ENCODE data around the gene UMAD1. TPM values are rescaled to one million over a fixed set of nuclear protein-coding genes. Genes with fewer than 3 reads are reported as not detected.

UMAD1 gene
- total and polyA plus RNA-seq, 2 of the 4 experiments (the other 2 are of a cell fraction), result 5.2 to 8.4 TPM

GRCh38 chr7:7919449-7919945 lies 278.9 kb downstream of the UMAD1 start:
- H2AK9ac ChIP-seq (replicated peaks; ENCODE audit: low read depth, low read length, poor library complexity), result no peak overlapping the region
- H4K5ac ChIP-seq (ENCODE audit: low read depth, low read length), result no peak overlapping the region
- H3K27ac ChIP-seq (ENCODE audit: insufficient read depth, low read length), result no peak overlapping the region
- H3K4me3 ChIP-seq (ENCODE audit: insufficient read depth, low read depth, low read length), result no peak overlapping the region
- no peak overlapping the region for H2BK20ac ChIP-seq (ENCODE audit: low read depth, low read length)
- no peak overlapping the region for H4K8ac ChIP-seq (ENCODE audit: low read depth in 2 of 2, low read length in 2 of 2)
- H3K14ac ChIP-seq (replicated peaks; ENCODE audit: low read depth, low read length), result no peak overlapping the region
- WGBS, 2 experiments (ENCODE audit: extremely low coverage in 2 of 2, insufficient read length in 1 of 2), result no CpG with 5 or more reads among the region's 2 CpGs
- DNase-seq, result no peak
- no peaks in the 10 kb centered on the region for H3K36me3 ChIP-seq (ENCODE audit: control insufficient read depth, insufficient read depth, low read length)
- no TSS peak for BruUV-seq (replicated peaks)
- dilution Hi-C loops (cut with HindIII; ENCODE audit: low sequenced_read_pairs, unreplicated experiment), result no loop called here
- no peak for TF ChIP-seq USF2 (IDR thresholded peaks at IDR 0.05; ENCODE audit: low read depth, low read length)
- TF ChIP-seq FOS (IDR thresholded peaks at IDR 0.05; ENCODE audit: low read depth, low read length), result no peak
- TF ChIP-seq NFE2L2 (IDR thresholded peaks at IDR 0.05; ENCODE audit: low read depth, low read length), result no peak
- TF ChIP-seq MAFK (IDR thresholded peaks at IDR 0.05; ENCODE audit: low read depth, low read length), result no peak
- no peak for TF ChIP-seq CHD1 (IDR thresholded peaks at IDR 0.05; ENCODE audit: low read depth, low read length)
- no peak for TF ChIP-seq CTCF (conservative IDR thresholded peaks at IDR 0.05; ENCODE audit: low read depth, low read length)
- TF ChIP-seq RFX5 (IDR thresholded peaks at IDR 0.05; ENCODE audit: low read depth, low read length), result no peak
- TF ChIP-seq MAZ (IDR thresholded peaks at IDR 0.05; ENCODE audit: borderline replicate concordance, low read depth, low read length), result no peak
- TF ChIP-seq RCOR1 (IDR thresholded peaks at IDR 0.05; ENCODE audit: insufficient replicate concordance, low read length), result no peak
- TF ChIP-seq RAD21 (IDR thresholded peaks at IDR 0.05; ENCODE audit: low read length), result no peak
- no peak for TF ChIP-seq ELK1 (IDR thresholded peaks at IDR 0.05; ENCODE audit: borderline replicate concordance, low read depth, low read length)
- no peak for TF ChIP-seq SMC3 (IDR thresholded peaks at IDR 0.05; ENCODE audit: low read depth, low read length)
- no peak for TF ChIP-seq MXI1 (IDR thresholded peaks at IDR 0.05; ENCODE audit: borderline replicate concordance, low read depth, low read length)
- no peak for TF ChIP-seq CEBPB (IDR thresholded peaks at IDR 0.05; ENCODE audit: low read depth, low read length)
- no peak for TF ChIP-seq BHLHE40 (IDR thresholded peaks at IDR 0.05; ENCODE audit: low read depth, low read length)
- TF ChIP-seq POLR2A (IDR thresholded peaks at IDR 0.05; ENCODE audit: low read depth, low read length), result no peak
- ChIA-PET CTCF (interaction anchor here (1.0 kb wide), 1 partner anchor 9 kb away, joined by 3 read pairs; no protein-coding TSS in a partner anchor), POLR2A (ENCODE audit: unreplicated experiment) (interaction anchor here (0.6 kb wide), 1 partner anchor 333 kb away, joined by 3 read pairs; no protein-coding TSS in a partner anchor)
- no peak overlapping the region for H2AK5ac ChIP-seq (ENCODE audit: low read depth, low read length)
- H3K9me1 ChIP-seq (ENCODE audit: insufficient read depth, low read length), result no peaks in the 10 kb centered on the region
- H2BK120ac ChIP-seq (ENCODE audit: low read depth, low read length), result no peak overlapping the region
- H3K23ac ChIP-seq (ENCODE audit: low read depth, low read length), result no peak overlapping the region
- H3K4me2 ChIP-seq (ENCODE audit: low read depth, low read length), result no peak overlapping the region
- no peak overlapping the region for H2BK5ac ChIP-seq (ENCODE audit: low read depth, low read length, poor library complexity, severe bottlenecking)
- H3K4me1 ChIP-seq (ENCODE audit: control insufficient read depth, insufficient read depth, low read length), result no peaks in the 10 kb centered on the region; the same call in 1 of the 2 replicates
- no peaks in the 10 kb centered on the region for H4K20me1 ChIP-seq (ENCODE audit: insufficient read depth, low read length)
- H3K79me1 ChIP-seq (ENCODE audit: low read depth in 1 of 2, low read length in 2 of 2), result no peaks in the 10 kb centered on the region
- H2AFZ ChIP-seq (replicated peaks; ENCODE audit: low read length, poor library complexity), result no peak overlapping the region
- H2BK15ac ChIP-seq (ENCODE audit: low read depth, low read length), result no peak overlapping the region
- in situ Hi-C loops (cut with MboI; ENCODE audit: low sequenced_read_pairs), result no loop called here
- no peak for ATAC-seq (ENCODE audit: low read depth)
- intact Hi-C loops (cut with micrococcal nuclease), result no loop called here
- H3K4ac ChIP-seq (ENCODE audit: low read depth, low read length), result no peak overlapping the region
- no peaks in the 10 kb centered on the region for H3K9me3 ChIP-seq (ENCODE audit: control insufficient read depth, insufficient read depth, low read length)
- no peaks in the 10 kb centered on the region for H3K27me3 ChIP-seq (ENCODE audit: control insufficient read depth, insufficient read depth, low read length)
- no peak overlapping the region for H3K18ac ChIP-seq (ENCODE audit: low read depth, low read length)
- H3K56ac ChIP-seq (ENCODE audit: extremely low read depth, insufficient read depth, low read length), result no peak overlapping the region
- no peak overlapping the region for H4K91ac ChIP-seq (ENCODE audit: insufficient read depth, low read depth, low read length)
- H3K9ac ChIP-seq (ENCODE audit: low read depth, low read length), result no peak overlapping the region
